ENCODE data around the gene WRAP53. TPM values are rescaled to one million over a fixed set of nuclear protein-coding genes. Genes with fewer than 3 reads are reported as not detected.

WRAP53 gene
- total RNA-seq, 4 donors from 2014 or later, result 1.0 to 8.8 (median 6.2) TPM

DNA sequence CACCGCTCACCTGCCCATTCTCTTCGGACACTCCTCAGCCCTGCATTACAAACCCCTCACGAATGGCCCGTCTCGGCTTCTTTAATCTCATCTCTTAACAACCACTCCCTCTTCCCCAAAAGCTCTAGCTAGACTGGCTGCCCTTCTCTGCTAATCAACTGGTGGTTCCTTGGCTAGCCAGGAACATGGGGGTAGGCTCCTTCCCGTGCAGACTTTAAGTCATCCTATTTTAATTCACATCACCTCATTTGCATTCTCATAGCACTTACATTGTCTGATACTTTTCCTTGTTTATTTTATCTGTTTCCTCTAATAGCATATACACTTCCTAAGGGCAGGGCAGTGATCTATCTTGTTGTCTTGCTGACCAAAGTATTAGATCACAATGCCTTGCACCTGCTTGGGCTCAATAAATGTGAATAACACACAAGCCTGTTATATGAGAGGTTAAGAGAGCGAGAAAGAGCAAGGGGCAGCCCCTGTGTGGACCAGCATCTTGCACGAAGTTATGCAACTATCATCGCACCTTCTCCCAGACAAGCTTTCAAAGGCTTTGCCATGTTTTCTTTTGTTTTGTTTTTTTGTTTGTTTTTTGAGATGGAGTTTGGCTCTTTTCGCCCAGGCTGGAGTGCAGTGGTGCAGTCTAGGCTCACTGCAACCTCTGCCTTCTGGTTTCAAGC, 10.7 kb upstream of the WRAP53 start:
- Histone ChIP-seq H3K4me3 (no peak overlapping the region), H3K4me1 (no peaks in the 10 kb centered on the region), H3K9me3 (peaks cover 0 to 6% of the 10 kb centered on the region in 2 donors), H3K36me3 (no peaks in the 10 kb centered on the region), H3K27ac (no peak overlapping the region), H3K27me3 (no peaks in the 10 kb centered on the region)
- TF ChIP-seq CTCF (IDR thresholded peaks at IDR 0.05) (no peak), POLR2A (IDR thresholded peaks at IDR 0.05) (no peak)
- intact Hi-C loops (cut with DNase I; ENCODE audit: low total_unique reads), result no loop called here
- DNase-seq, result no peak

DNA sequence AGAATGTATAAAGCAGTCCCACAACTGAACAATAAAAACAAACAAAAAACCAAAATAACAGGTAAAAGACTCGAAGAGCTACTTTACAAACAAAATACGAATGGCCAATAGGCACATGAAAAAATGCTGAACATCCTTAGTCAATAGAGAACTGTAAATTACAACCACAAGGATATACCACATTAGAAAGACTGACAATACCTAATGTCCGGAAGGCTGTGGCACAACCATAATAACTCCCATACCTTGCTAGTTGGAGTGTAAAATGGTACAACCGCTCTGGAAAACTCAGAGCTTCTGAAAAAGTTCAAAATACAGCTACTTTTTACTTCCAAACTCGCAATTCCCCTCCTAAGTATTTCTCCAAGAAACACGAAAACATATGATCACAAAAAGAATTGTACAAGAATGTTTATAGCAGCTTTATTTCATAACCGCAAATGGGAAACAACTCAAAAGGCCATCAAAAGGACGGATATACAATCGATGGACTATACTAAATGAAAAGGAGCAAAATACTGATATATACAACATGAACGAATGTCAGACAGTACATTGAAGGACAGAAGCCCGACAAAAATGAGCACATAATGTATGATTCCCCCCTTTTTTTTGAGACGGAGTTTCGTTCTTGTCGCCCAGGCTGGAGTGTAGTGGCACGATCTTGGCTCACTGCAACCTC, 3.3 kb upstream of the WRAP53 start:
- H3K9me3 ChIP-seq, result no peaks in the 10 kb centered on the region
- H3K27ac ChIP-seq, result peak overlapping the region; percentile 94 to 98
- TF ChIP-seq CTCF (IDR thresholded peaks at IDR 0.05), result no peak
- no peak for TF ChIP-seq POLR2A (IDR thresholded peaks at IDR 0.05)
- intact Hi-C loops (cut with DNase I; ENCODE audit: low total_unique reads), result loop anchor here (5.0 kb wide), 1 partner anchor 58 kb away; the partner anchor contains the start of gene SAT2
- H3K27me3 ChIP-seq, result no peaks in the 10 kb centered on the region
- peaks cover 6 to 16% of the 10 kb centered on the region in 2 donors for H3K4me1 ChIP-seq
- H3K4me3 ChIP-seq, result peak overlapping the region; percentile 83 to 85
- DNase-seq, result no peak
- no peaks in the 10 kb centered on the region for H3K36me3 ChIP-seq

GRCh38 chr17:7685533-7686221, 2.6 kb upstream of the WRAP53 start:
- peak; percentile 25 to 40 for TF ChIP-seq POLR2A (IDR thresholded peaks at IDR 0.05)
- TF ChIP-seq CTCF (IDR thresholded peaks at IDR 0.05), result no peak
- Histone ChIP-seq H3K4me3 (peak overlapping the region; percentile 83 to 85), H3K9me3 (no peaks in the 10 kb centered on the region), H3K36me3 (no peaks in the 10 kb centered on the region), H3K27me3 (no peaks in the 10 kb centered on the region), H3K4me1 (peaks cover 6 to 16% of the 10 kb centered on the region in 2 donors), H3K27ac (peak overlapping the region; percentile 94 to 98)
- intact Hi-C loops (cut with DNase I; ENCODE audit: low total_unique reads), result loop anchor here (5.0 kb wide), 1 partner anchor 58 kb away; the partner anchor contains the start of gene SAT2
- DNase-seq, result peak; percentile 91

GRCh38 chr17:7686222-7687071, 1.8 kb upstream of the WRAP53 start:
- no peaks in the 10 kb centered on the region for H3K27me3 ChIP-seq
- no peaks in the 10 kb centered on the region for H3K9me3 ChIP-seq
- peak overlapping the region; percentile 94 to 98 for H3K27ac ChIP-seq
- peak in 1 of 4 experiments; percentile 19 for TF ChIP-seq CTCF (IDR thresholded peaks at IDR 0.05)
- peak; percentile 45 to 79 for TF ChIP-seq POLR2A (IDR thresholded peaks at IDR 0.05)
- intact Hi-C loops (cut with DNase I; ENCODE audit: low total_unique reads), result loop anchor here (5.0 kb wide), 1 partner anchor 59 kb away; the partner anchor contains the start of gene SAT2
- no peaks in the 10 kb centered on the region for H3K36me3 ChIP-seq
- peak; percentile 74 to 77 for DNase-seq
- H3K4me1 ChIP-seq, result peaks cover 6 to 16% of the 10 kb centered on the region in 2 donors
- peak overlapping the region; percentile 83 to 85 for H3K4me3 ChIP-seq

Measured in uterus (tissue), 4 donors.